Right ventricle myocardium superior (tissue), 1 donor: ENCODE measurements around the gene COA1. TPM values are rescaled to one million over a fixed set of nuclear protein-coding genes. Genes with fewer than 3 reads are reported as not detected.
"Not testable (repeated sequence)": the region's sequence is repeated elsewhere in the genome, so short reads cannot be mapped to it uniquely, and the experiment has no call there.

Experiments
- ATAC-seq: fragments of 200-7000 bp; cut with Tn5 transposase; one replicate; pipeline ENCODE4 v1.9.1; 2020; ENCODE audit warnings: mild to moderate bottlenecking; ENCODE audit not compliant: poor library complexity
- DNase-seq: peaks from one replicate; pipeline ENCODE4 v3.0.0-alpha.2; 2020
- intact Hi-C: fragments of 100-400 bp; cut with DNase I; formaldehyde crosslinking; loops from one replicate; pipeline ENCODE4 v1.11.2; 2022
- total RNA-seq: library from RNA; stranded (reverse); fragmentation: NEBNext Ultra II Directional; extraction: Animal tissue kit (Norgen Biotek cat#: 25700); gene quantifications from one replicate; pipeline ENCODE4 v1.2.1, GENCODE V29; 2021
- donor health status: DM: no; HTN: yes; CAD: no; lungs with severe emphysema.

COA1 gene
- total RNA-seq, 1 donor from 2014 or later: 66.4 TPM

GRCh38 chr7:43624156-43624555 lies 105.2 kb downstream of the COA1 start:
- intact Hi-C loops: no loop called here
- no peak for ATAC-seq
- DNase-seq: no peak

- DNase-seq (no peak), ATAC-seq (no peak)
- intact Hi-C loops: no loop called here
Measured at GRCh38 chr7:43621729-43622448, 107.4 kb downstream of the COA1 start.

DNA sequence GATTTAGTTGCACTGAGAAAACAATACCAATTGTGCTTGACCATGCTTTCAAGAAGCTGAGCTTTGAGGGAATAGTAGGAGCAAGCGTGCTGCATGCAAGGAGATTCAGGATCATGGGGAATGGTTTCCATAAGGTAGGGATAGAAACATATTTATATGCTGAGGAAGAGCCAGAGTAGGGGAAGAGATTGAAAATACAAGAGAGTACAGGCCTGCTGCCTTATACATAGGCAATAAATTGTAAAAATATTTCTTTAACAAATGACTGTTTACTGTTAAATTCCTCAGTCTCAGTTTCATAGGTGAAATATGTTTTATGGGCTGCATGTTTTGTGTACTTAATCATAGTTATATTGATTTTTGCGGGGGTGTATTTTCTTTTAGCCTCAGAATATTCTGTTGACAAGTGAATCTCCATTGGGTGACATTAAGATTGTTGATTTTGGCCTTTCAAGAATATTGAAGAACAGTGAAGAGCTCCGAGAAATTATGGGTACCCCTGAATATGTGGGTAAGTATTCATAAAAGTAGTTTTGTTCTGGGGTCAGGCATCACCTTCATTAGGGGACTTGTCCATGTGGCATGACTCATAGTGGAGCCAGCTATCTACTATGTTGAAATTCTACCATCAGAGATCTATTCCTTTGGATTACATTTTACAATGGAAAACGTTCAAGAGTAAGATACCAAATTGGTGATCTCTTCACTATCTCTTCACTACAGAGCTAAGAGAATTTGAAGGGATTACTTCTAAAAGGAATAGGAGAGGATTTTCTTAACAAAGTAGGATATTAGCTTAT lies 109.9 kb downstream of the COA1 start:
- ATAC-seq: no peak
- no peak for DNase-seq
- intact Hi-C loops: no loop called here

- no peak for DNase-seq
- no peak for ATAC-seq
- intact Hi-C loops: no loop called here
Measured at GRCh38 chr7:43618073-43618472, 111.2 kb downstream of the COA1 start.

GRCh38 chr7:43616977-43617376 lies 112.3 kb downstream of the COA1 start:
- ATAC-seq: no peak
- intact Hi-C loops: no loop called here
- DNase-seq: no peak

- ATAC-seq: no peak
- no peak for DNase-seq
- intact Hi-C loops: no loop called here
Measured at GRCh38 chr7:43615558-43616145, 113.7 kb downstream of the COA1 start.

DNA sequence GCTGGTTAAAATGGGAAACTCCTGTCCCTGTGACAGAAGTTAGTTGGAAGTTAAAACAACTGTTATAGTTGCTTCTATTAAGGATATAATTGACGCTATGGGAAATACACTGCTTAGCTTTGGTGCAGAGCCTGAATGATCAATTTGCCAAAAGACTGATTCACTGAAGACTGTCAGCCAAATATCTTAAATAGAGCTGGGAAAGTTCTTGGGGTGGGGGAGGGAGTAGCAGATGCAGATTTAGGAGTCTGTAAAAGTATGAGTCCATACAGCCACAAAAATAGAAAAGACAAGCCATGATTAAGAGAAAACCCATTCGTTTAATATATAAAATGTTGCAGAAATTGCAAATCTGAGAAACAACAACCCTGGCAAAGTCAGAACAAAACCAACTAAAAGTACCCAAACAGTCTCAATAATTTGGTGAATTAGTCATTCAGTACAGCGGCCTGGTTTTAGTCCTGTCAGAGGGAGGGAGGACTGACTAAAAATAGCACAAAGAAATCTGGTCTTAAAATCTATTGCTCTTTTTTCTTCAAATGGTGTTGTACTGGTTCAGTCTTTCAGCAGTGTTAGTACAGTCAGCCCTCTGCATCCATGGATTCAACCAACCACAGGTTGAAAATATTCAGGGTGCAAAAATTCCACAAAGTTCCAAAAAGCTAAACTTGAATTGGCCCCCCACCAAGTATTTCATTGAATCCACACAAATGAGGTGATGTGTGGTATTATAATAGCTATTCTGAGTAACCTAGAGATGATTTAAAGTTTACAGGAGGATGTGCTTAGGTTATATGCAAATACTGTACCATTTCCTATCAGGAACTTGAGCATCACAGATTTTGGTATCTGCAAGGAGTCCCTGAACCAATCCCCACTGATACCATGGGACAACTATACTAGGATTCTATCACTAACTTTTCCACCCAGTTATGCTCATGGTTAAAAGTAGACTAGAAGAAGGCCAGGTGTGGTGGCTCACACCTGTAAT lies 116.4 kb downstream of the COA1 start:
- DNase-seq (no peak), ATAC-seq (peak; percentile 22)
- intact Hi-C loops: no loop called here

GRCh38 chr7:43612128-43612527 lies 117.2 kb downstream of the COA1 start:
- no peak for ATAC-seq
- DNase-seq: no peak
- intact Hi-C loops: no loop called here

DNA sequence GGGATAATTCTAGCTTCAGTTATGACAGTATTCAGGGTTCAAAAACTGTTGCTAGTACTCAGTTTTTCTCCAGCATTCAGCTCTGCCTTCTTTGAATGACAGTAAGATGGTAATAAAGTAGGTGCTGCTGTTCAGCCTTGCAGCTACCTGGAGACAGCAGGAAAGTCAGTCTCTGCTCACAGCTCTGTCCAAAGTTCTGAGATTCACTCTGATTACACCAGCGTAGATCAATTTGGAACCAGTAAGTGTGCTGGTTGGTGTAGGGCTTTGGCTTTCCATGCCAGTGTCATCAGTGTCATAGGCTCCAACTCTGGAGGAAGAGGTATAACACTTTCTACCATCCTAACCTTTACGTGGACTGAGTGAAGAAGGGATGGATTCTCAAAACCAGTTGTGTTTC lies 120.2 kb downstream of the COA1 start:
- no peak for DNase-seq
- ATAC-seq: no peak
- intact Hi-C loops: no loop called here

GRCh38 chr7:43604251-43604650 lies 125.1 kb downstream of the COA1 start:
- DNase-seq: no peak
- intact Hi-C loops: no loop called here
- ATAC-seq: no peak

- DNase-seq (no peak), ATAC-seq (no peak)
- intact Hi-C loops: no loop called here
Measured at GRCh38 chr7:43602256-43602655, 127.1 kb downstream of the COA1 start.

DNA sequence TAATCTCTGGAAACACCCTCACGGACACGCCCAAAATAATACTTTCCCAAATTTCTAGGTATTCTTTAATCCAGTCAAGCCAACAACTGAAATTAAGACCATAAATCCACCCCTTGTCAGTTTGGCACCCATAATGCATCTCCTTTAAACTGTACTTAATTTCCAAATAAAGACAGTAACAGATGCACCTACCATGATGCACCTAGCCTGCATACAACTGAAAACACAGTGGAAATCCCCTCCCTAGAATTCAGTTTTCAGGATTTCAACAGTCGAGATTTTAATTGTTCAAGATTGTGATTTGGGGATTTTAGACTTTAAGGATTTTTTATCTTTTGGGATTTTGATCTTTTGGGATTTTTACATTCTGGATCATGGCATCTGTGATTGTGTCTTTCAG lies 129.3 kb downstream of the COA1 start:
- DNase-seq: no peak
- ATAC-seq: no peak
- intact Hi-C loops: no loop called here

GRCh38 chr7:43596426-43596825 lies 132.9 kb downstream of the COA1 start:
- intact Hi-C loops, ATAC-seq, DNase-seq: not testable (repeated sequence)

DNA sequence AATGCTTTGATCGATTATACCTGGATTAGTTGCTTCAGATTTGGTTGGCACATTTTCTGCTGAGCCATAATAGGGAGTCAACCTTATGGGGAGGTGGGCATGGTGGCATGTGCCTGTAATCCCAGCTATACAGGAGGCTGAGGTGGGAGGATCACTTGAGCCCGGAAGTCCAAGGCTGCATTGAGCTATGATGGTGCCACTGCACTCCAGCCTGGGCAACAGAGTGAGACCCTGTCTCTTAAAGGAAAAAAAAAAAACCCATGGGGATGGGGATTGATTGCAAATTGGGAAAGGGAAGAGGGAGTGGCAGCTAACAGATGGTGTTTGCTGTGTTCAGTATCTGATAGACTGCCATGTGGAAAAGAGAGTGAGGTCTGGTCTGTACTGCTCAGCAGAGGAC lies 135.3 kb downstream of the COA1 start:
- DNase-seq: no peak
- no peak for ATAC-seq
- intact Hi-C loops: no loop called here

DNA sequence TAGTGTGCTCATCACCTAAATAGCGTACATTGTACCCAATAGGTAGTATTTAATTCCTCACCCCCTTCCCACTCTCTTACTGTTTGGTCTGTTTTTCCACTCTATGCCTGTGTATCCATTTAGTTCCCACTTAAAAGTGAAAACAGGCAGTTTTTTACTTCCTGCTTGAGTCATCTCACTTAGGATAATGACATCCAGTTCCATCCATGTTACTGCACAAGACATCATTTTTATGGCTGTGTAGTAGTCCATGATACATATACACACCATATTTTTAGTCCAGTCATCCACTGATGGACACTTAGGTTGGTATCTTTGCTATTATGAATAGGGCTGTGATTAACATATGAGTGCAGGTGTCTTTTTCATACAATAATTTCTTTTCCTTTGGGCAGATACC lies 136.3 kb downstream of the COA1 start:
- intact Hi-C loops: no loop called here
- ATAC-seq (no peak), DNase-seq (no peak)

DNA sequence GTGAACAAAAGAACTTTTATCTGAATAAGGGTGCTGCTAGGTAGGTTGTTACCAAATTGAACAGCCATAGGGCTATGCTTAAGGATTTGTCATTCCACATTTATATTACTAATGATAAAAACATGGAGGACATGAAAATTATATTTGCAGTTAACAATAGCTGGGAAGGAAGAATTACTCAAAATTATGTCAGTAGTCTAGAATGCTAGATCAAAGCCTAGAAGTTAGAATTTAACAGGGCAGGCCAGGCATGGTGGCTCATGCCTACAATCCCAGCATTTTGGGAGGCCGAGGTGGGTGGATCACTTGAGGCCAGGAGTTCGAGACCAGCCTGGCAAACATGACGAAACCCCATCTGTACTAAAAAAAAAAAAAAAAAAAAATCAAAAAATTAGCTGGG lies 137.0 kb downstream of the COA1 start:
- ATAC-seq: no peak
- DNase-seq: no peak
- intact Hi-C loops: no loop called here

DNA sequence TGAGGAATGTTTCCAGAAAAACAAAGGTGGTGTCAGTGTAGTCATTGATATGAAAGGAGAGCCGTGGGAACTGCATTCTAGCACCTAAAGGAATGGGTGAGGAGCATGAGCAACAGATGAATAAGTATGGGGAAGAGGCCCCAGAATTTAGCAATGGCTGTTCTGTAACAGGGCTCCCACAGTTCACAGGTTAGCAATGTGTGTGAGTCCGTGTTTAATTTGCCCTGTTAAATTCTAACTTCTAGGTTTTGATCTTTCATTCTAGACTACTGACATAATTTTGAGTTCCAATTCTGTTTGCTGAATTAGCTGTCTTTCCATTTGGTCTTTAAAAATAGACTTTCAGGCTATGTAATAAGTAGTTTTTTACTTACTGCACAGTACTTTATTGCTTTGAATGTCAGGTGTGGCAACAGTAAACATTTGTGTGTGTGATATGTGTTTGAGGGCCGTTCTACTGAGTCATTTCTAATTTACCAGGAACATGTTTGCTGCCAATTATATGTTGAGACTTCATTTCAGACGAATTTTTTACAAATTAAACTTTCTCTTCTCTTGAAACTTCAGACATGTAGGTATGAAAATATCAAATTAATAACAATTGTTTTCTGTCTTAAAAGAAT lies 137.7 kb downstream of the COA1 start:
- intact Hi-C loops: no loop called here
- ATAC-seq: no peak
- DNase-seq: no peak

DNA sequence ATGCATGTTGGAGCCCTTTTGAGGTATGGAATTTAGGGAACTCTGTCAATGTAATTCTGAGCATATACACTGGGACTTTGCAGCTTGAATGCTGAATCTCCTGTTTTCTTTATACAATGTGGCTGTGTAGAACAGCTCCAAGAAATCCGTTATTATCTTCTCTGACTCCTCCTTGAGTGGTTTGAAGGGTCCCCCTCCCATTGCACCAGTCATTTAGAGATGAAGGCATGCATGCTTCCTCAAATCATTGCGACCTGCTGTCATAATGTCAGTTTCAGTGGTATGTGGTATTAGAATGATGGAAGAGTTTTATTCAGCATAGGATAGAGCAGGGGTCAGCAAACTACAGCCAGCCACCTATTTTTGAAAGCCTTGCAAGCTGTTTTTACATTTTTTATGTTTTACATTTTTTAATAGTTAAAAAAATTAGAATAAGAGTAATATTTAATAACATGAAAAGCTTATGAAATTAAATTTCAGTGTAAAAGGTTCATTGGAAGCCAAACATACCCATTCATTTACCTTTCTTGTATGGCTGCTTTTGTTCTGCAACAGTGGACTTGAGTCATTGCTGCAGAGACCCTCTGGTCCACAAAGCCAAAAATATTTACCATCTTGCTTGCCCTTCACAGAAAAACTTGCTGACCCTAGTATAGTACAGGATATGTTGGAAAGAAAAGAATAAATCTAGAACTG lies 138.3 kb downstream of the COA1 start:
- DNase-seq (no peak), ATAC-seq (no peak)
- intact Hi-C loops: no loop called here
